ENCODE data around the gene PARVB.
"Not testable (repeated sequence)": the region's sequence is repeated elsewhere in the genome, so short reads cannot be mapped to it uniquely, and the experiment has no call there.

Gene PARVB

GRCh38 chr22:44108806-44109385 lies 84.8 kb downstream of the PARVB start:
- Histone ChIP-seq H3K9me3 (ENCODE audit: control insufficient read depth, low read length) (no peaks in the 10 kb centered on the region), H3K36me3 (ENCODE audit: control insufficient read depth, insufficient read depth, low read length) (no peaks in the 10 kb centered on the region), H3K4me3 (ENCODE audit: insufficient read depth, low read depth, low read length) (no peak overlapping the region), H3K27ac (ENCODE audit: insufficient read depth, low read depth, low read length, poor library complexity, severe bottlenecking) (no peak overlapping the region), H3K27me3 (ENCODE audit: control insufficient read depth, insufficient read depth, low read length, poor library complexity, severe bottlenecking) (no peaks in the 10 kb centered on the region), H3K4me1 (ENCODE audit: control insufficient read depth, insufficient read depth, low read length) (peaks cover 15% of the 10 kb centered on the region)
- 84 to 87% methylated on average over 14 of the region's 14 CpGs for WGBS, 2 experiments

DNA sequence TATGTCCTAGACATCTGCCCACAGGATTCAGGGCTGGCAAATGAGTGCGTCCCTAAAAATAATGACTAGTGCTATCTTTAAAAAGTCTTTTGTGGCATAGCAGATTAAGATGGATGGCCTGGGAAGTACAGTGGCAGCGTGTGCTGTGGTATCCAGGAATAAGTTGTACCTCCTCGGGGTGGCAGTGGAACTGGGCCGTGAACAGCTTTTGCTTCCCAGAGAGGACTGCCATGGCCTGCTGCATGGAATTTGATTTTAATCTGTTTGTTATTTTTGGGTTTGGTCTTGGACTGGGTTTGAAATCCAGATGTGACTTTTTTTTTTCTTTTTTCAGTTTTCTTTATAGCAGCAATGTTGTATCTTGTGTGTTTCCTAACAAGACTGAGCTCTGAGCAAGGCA lies 85.3 kb downstream of the PARVB start:
- Histone ChIP-seq H3K4me1 (ENCODE audit: control insufficient read depth, insufficient read depth, low read length) (peaks cover 15% of the 10 kb centered on the region), H3K4me3 (ENCODE audit: insufficient read depth, low read depth, low read length) (no peak overlapping the region), H3K9me3 (ENCODE audit: control insufficient read depth, low read length) (no peaks in the 10 kb centered on the region), H3K36me3 (ENCODE audit: control insufficient read depth, insufficient read depth, low read length) (no peaks in the 10 kb centered on the region), H3K27me3 (ENCODE audit: control insufficient read depth, insufficient read depth, low read length, poor library complexity, severe bottlenecking) (no peaks in the 10 kb centered on the region), H3K27ac (ENCODE audit: insufficient read depth, low read depth, low read length, poor library complexity, severe bottlenecking) (no peak overlapping the region)
- 91 to 95% methylated on average over 4 of the region's 4 CpGs for WGBS, 2 experiments

GRCh38 chr22:44110656-44111055 lies 86.6 kb downstream of the PARVB start:
- 88 to 95% methylated on average over 6 of the region's 6 CpGs for WGBS, 2 experiments
- not testable (repeated sequence) for H3K4me3 ChIP-seq (ENCODE audit: insufficient read depth, low read depth, low read length); H3K27ac ChIP-seq (ENCODE audit: insufficient read depth, low read depth, low read length, poor library complexity, severe bottlenecking); H3K9me3 ChIP-seq (ENCODE audit: control insufficient read depth, low read length); H3K27me3 ChIP-seq (ENCODE audit: control insufficient read depth, insufficient read depth, low read length, poor library complexity, severe bottlenecking); H3K36me3 ChIP-seq (ENCODE audit: control insufficient read depth, insufficient read depth, low read length)
- H3K4me1 ChIP-seq (ENCODE audit: control insufficient read depth, insufficient read depth, low read length), result peaks cover 15% of the 10 kb centered on the region

DNA sequence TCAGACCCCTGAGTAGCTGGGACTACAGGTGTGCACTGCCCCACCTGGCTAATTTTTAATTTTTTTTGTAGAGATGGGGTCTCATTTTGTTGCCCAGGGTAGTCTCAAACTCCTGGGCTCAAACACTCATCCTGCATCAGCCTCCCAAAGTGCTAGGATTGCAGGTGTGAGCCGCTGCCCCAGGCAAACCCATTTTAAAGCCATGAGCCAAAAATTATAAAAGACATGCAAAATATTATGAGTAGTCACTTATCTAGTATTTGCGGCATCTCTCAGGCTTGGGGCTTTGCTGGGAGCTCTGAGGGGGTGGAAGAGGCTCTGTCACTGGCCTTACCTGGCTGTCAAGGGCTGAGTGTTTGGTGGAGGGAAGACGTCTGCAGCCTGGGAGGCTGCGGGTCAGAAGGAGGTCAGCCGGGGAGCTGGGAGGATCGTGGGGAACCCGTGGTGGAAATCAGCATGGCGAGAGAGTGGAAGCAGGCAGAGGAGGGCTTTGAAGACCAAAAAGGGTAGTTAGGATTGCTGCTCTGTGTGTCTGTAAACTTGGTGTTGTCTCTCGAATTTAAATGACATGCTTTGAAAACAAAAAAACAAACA lies 87.6 kb downstream of the PARVB start:
- H3K9me3 ChIP-seq (ENCODE audit: control insufficient read depth, low read length), result no peaks in the 10 kb centered on the region
- no peak overlapping the region for H3K4me3 ChIP-seq (ENCODE audit: insufficient read depth, low read depth, low read length)
- no peak overlapping the region for H3K27ac ChIP-seq (ENCODE audit: insufficient read depth, low read depth, low read length, poor library complexity, severe bottlenecking)
- WGBS, 2 experiments, result 61 to 66% methylated on average over 7 to 9 of the region's 9 CpGs
- peaks cover 15% of the 10 kb centered on the region for H3K4me1 ChIP-seq (ENCODE audit: control insufficient read depth, insufficient read depth, low read length)
- H3K36me3 ChIP-seq (ENCODE audit: control insufficient read depth, insufficient read depth, low read length), result no peaks in the 10 kb centered on the region
- no peaks in the 10 kb centered on the region for H3K27me3 ChIP-seq (ENCODE audit: control insufficient read depth, insufficient read depth, low read length, poor library complexity, severe bottlenecking)

GRCh38 chr22:44112191-44112590 lies 88.1 kb downstream of the PARVB start:
- no peak overlapping the region for H3K4me3 ChIP-seq (ENCODE audit: insufficient read depth, low read depth, low read length)
- H3K9me3 ChIP-seq (ENCODE audit: control insufficient read depth, low read length), result no peaks in the 10 kb centered on the region
- WGBS, 2 experiments, result 80 to 85% methylated on average over 11 of the region's 11 CpGs
- no peaks in the 10 kb centered on the region for H3K36me3 ChIP-seq (ENCODE audit: control insufficient read depth, insufficient read depth, low read length)
- H3K4me1 ChIP-seq (ENCODE audit: control insufficient read depth, insufficient read depth, low read length), result peaks cover 13% of the 10 kb centered on the region
- no peaks in the 10 kb centered on the region for H3K27me3 ChIP-seq (ENCODE audit: control insufficient read depth, insufficient read depth, low read length, poor library complexity, severe bottlenecking)
- H3K27ac ChIP-seq (ENCODE audit: insufficient read depth, low read depth, low read length, poor library complexity, severe bottlenecking), result no peak overlapping the region

- WGBS, 2 experiments, result 94% methylated on average over 12 of the region's 12 CpGs
These were observed 92.2 kb downstream of the PARVB start for GRCh38 chr22:44116331-44116730.

GRCh38 chr22:44116755-44117684 lies 92.9 kb downstream of the PARVB start:
- Histone ChIP-seq H3K27me3 (ENCODE audit: control insufficient read depth, insufficient read depth, low read length, poor library complexity, severe bottlenecking) (no peaks in the 10 kb centered on the region), H3K4me1 (ENCODE audit: control insufficient read depth, insufficient read depth, low read length) (no peaks in the 10 kb centered on the region), H3K9me3 (ENCODE audit: control insufficient read depth, low read length) (no peaks in the 10 kb centered on the region), H3K4me3 (ENCODE audit: insufficient read depth, low read depth, low read length) (no peak overlapping the region), H3K27ac (ENCODE audit: insufficient read depth, low read depth, low read length, poor library complexity, severe bottlenecking) (no peak overlapping the region), H3K36me3 (ENCODE audit: control insufficient read depth, insufficient read depth, low read length) (no peaks in the 10 kb centered on the region)
- 88 to 93% methylated on average over 16 of the region's 16 CpGs for WGBS, 2 experiments

More at GRCh38 chr22:44116331-44116730, 92.2 kb downstream of the PARVB start:
- Histone ChIP-seq H3K27me3 (ENCODE audit: control insufficient read depth, insufficient read depth, low read length, poor library complexity, severe bottlenecking) (no peaks in the 10 kb centered on the region), H3K27ac (ENCODE audit: insufficient read depth, low read depth, low read length, poor library complexity, severe bottlenecking) (no peak overlapping the region), H3K4me3 (ENCODE audit: insufficient read depth, low read depth, low read length) (no peak overlapping the region), H3K4me1 (ENCODE audit: control insufficient read depth, insufficient read depth, low read length) (no peaks in the 10 kb centered on the region), H3K9me3 (ENCODE audit: control insufficient read depth, low read length) (no peaks in the 10 kb centered on the region), H3K36me3 (ENCODE audit: control insufficient read depth, insufficient read depth, low read length) (no peaks in the 10 kb centered on the region)

DNA sequence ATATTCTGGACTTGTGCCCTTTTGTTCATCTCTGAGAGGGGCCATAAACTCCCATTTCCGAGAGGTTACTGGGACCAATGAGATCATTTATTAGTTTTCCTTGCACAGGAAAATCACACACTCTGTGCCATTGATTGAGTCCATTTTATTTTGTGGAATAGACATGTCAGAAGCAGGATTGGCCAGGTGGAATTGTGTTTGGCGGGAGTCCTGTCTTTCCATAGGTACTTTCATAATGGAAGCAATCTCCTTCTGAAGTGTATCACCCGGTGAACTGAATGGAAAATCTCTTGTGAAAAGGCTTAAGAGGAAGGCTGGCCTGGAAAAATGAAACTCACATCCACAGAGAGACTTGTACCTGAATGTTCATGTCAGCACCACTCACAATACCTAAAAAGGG lies 93.6 kb downstream of the PARVB start:
- 92 to 94% methylated on average over 3 of the region's 3 CpGs for WGBS, 2 experiments

DNA sequence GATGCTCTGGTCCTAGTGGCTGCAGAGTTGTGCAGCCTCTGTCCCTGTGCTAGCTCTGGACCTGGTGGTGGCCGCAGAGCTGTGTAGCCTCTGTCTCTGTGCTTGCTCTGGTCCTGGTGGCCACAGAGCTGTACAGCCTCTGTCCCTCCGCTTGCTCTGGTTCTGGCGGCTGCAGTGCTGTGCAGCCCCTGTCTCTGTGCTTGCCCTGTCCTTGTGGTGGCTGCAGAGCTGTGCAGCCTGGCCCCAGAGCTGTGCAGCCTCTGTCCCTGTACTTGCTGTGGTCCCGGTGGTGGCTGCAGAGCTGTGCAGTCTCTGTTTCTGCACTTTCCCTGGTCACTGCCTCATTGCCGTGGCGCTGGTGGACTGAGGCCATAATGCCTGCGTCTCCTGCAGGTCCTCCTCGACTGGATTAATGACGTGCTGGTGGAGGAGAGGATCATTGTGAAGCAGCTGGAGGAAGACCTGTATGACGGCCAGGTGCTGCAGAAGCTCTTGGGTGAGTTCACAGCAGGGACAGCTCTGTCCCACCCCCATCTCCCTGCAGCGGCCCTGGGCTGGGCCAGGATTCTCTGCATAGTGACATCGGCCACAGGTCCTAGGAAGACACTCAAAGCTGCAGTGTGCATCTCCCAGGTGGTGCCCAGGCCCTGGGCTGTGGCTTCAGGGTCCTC lies 94.7 kb downstream of the PARVB start:
- Histone ChIP-seq H3K9me3 (ENCODE audit: control insufficient read depth, low read length) (no peaks in the 10 kb centered on the region), H3K4me1 (ENCODE audit: control insufficient read depth, insufficient read depth, low read length) (no peaks in the 10 kb centered on the region), H3K4me3 (ENCODE audit: insufficient read depth, low read depth, low read length) (no peak overlapping the region), H3K27me3 (ENCODE audit: control insufficient read depth, insufficient read depth, low read length, poor library complexity, severe bottlenecking) (no peaks in the 10 kb centered on the region), H3K27ac (ENCODE audit: insufficient read depth, low read depth, low read length, poor library complexity, severe bottlenecking) (no peak overlapping the region), H3K36me3 (ENCODE audit: control insufficient read depth, insufficient read depth, low read length) (no peaks in the 10 kb centered on the region)
- WGBS, 2 experiments, result 87 to 88% methylated on average over 12 of the region's 12 CpGs

More for the DNA sequence above, 93.6 kb downstream of the PARVB start:
- Histone ChIP-seq H3K27me3 (ENCODE audit: control insufficient read depth, insufficient read depth, low read length, poor library complexity, severe bottlenecking) (no peaks in the 10 kb centered on the region), H3K27ac (ENCODE audit: insufficient read depth, low read depth, low read length, poor library complexity, severe bottlenecking) (no peak overlapping the region), H3K9me3 (ENCODE audit: control insufficient read depth, low read length) (no peaks in the 10 kb centered on the region), H3K4me1 (ENCODE audit: control insufficient read depth, insufficient read depth, low read length) (no peaks in the 10 kb centered on the region), H3K4me3 (ENCODE audit: insufficient read depth, low read depth, low read length) (no peak overlapping the region), H3K36me3 (ENCODE audit: control insufficient read depth, insufficient read depth, low read length) (no peaks in the 10 kb centered on the region)
